NCI-H2171 treated with DMSO at 0.1 percent for 48 hours (cell line): ENCODE results near the gene SLMAP.
"Not testable (repeated sequence)": the region's sequence is repeated elsewhere in the genome, so short reads cannot be mapped to it uniquely, and the experiment has no call there.

ENCODE experiments used
- DNase-seq: peaks from one replicate; lab custom pipeline; 2025; lab: John Stamatoyannopoulos, UW

SLMAP gene

GRCh38 chr3:57832900-57833313 is 76.8 kb downstream of the SLMAP start:
- DNase-seq = no peak

DNA sequence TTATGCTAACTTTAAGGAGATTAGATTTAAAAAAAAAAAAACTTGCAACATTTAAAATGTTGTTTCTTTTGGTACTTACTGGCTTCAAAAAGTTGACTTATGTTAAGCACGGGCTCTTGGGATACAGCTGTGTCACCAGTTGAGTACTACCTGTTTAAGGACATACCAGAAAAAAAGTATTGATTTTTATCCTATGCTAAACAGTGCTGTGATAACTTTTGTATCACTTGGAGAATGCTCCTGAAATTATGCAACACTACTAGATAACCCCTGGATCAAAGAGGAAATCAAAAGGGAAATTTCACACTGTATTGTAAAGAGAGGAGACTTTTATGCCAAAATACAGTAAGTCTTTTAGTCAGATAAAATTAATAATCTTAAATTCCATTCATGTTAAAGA is 77.7 kb downstream of the SLMAP start:
- no peak for DNase-seq

DNA sequence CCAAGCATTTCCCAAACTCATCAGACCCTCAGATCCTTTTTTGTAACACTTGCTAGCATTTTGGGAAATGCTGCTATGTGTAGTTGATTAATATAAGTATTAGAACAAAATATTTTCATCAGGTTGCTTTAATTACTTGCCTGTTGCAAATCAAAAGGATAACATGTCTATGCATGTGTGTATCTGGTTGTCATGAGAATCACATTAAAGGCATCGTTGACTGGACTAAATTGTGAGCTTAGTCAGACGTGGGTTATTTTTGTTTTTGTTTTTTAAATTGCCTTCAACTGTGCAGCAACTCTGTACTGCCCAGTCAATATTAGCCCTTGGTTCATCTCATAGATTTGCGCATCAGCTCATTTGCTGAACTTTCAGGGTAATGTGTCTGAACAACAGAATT is 81.6 kb downstream of the SLMAP start:
- no peak for DNase-seq

GRCh38 chr3:57838627-57839026 is 82.5 kb downstream of the SLMAP start:
- DNase-seq = no peak

DNA sequence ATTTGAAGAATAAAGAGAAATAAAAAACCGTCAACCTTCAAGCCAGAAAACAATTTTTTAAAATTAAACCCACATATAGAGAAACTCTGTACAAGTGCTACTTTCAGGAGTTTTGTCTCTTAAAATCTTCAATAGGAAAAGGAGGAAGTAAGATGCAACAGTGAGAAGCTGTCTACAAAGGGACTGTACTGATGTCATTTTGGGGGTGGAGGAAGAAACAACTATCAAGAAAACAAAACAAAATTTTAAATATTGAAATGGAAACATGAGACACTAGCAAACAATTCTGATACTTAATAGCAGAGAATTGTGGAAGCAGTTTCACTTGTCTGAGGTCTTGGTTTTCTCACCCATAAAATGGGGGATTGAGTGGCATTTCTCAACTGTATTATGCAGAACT is 84.4 kb downstream of the SLMAP start:
- no peak for DNase-seq

DNA sequence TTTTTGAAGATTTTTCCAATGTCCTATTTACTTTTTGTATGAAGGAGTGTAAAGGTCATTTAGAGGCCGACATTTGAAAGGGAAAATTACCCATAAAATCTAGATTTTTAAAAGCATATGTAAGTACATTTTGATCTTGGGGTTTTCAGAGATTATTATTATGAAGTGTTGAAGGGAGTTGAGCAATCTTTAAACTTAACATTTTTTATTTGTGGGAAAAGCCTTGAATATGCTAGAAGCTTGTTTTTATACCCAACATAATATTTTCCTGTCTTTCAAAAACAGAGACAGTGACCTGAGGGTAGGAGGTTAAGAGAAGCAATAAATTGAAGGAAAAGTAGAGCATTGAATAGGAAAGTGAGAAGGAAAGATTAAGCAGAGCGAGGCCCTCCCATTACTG is 85.7 kb downstream of the SLMAP start:
- DNase-seq = no peak

GRCh38 chr3:57848177-57848738 is 92.1 kb downstream of the SLMAP start:
- DNase-seq = no peak

DNA sequence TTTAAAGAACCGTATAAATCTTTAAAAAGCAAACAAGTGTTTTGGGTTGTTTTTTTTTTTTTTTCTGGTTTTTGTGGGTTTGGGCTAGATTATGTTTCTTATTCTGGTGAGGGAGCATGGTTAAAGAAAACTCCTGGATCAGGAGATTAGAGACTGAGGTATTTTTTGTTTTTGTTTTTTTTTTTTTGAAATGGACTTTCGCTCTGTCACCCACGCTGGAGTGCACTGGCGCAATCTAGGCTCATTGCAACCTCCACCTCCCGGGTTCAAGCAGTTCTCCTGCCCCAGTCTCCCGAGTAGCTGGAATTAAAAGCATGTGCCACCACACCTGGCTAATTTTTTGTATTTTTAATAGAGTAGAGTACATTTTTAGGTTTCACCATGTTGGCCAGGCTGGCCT is 95.2 kb downstream of the SLMAP start:
- DNase-seq = no peak

DNA sequence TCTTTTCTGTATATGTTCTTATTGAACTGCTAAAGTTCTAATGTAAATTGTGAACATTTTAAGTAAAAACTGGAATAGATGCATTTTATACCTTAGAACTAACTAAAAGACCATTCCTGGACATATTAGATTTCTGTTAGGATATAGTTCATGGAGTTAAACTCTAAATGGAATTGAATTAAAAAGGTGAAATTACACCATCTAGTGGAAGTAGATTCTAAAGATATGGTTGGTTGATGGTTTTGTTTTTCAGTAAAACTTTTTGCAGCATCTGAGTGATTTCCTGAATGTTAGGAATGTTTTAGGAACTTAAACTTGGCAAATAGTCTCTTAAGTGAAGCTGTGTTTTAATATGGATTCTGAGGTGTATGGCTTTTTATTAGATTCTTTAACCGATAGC is 96.8 kb downstream of the SLMAP start:
- no peak for DNase-seq

GRCh38 chr3:57855281-57855680 is 99.2 kb downstream of the SLMAP start:
- DNase-seq = no peak

DNA sequence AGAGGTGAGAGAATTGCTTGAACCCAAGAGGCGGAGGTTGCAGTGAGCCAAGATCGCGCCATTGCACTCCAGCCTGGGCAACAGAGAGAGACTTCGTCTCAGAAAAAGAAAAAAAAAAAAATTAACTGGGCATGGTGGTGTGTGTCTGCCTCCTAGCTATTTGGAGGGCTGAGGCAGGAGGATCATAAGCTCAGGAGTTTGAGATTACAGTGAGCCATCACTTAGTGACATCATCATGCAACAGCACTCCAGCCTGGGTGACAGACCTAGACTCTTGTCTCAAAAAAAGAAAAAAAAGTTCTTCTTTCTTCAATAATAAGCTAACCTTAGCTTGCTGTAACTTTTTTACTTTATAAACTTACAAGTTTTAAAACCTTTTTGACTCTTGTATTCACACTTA is 99.8 kb downstream of the SLMAP start:
- DNase-seq = no peak

- no peak for DNase-seq
Measured at GRCh38 chr3:57856675-57857074, 100.6 kb downstream of the SLMAP start.

DNA sequence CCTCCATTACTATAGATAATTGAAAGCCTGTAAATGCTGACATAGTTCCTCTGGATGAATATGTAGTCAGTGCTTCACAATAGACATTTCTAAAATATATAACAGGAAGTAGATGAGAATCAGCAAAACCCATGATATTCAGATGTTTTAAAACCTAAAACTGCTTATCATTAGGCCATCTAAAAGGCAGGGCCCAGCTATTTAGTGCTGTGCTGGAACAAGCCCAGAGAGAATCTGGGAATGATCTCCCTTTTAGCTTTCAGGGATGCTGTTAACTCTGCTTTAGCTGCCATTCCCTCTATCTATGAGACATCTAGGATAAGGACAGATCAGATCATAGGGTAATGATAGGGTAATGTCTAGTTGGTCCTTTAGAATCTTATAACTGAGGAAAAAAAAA is 106.8 kb downstream of the SLMAP start:
- no peak for DNase-seq

GRCh38 chr3:57863380-57863779 is 107.3 kb downstream of the SLMAP start:
- DNase-seq = no peak

DNA sequence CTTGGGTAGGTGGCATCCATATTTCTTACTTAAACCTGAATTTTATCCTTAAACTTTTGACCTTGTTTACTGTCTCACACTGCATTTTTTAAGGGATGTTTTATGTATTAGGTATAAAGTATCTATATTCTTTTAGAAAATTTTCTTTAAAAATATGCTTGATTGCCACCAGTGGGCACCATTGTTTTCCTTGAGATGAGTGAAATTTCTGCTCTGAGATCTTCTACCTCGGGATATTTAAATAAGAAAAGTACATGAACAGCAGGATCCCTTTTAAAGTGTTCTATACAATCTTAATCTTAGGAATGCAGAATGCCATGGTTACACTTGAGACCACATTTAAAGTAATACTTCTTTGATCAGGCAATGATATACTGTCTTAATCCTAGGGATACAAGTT is 108.7 kb downstream of the SLMAP start:
- DNase-seq = no peak

DNA sequence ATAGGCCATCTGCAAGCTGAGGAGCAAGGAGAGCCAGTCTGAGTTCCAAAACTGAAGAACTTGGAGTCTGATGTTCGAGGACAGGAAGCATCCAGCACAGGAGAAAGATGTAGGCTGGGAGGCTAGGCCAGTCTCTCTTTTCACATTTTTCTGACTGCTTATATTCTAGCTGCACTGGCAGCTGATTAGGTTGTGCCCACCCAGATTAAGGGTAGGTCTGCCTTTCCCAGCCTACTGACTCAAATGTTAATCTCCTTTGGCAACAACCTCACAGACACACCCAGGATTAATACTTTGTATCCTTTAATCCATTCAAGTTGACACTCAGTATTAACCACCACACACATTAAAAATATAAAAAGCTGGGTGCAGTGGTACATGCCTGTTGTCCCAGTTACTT is 113.0 kb downstream of the SLMAP start:
- not testable (repeated sequence) for DNase-seq

- no peak for DNase-seq
Measured at GRCh38 chr3:57872606-57873005, 116.5 kb downstream of the SLMAP start.

DNA sequence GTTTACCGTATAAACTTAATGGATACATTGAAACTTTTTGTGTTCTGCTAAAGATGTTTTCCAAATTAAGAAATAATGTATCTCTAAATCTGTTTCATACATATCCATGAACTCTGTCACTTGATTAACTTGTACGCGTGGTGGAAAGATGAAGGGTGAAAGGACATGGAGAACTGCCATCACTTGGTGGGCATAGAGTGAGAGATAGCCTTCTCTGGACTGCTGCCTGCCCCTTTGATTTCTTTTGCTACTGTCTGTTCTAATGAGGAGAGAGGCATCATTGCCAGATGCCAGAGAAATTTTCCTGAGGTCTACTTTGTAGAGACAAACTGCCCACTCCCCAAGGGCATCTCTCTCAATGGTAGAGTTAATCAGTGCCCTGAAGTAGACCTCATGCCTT is 120.5 kb downstream of the SLMAP start:
- DNase-seq = no peak

- no peak for DNase-seq
Measured at GRCh38 chr3:57877116-57877515, 121.0 kb downstream of the SLMAP start.

DNA sequence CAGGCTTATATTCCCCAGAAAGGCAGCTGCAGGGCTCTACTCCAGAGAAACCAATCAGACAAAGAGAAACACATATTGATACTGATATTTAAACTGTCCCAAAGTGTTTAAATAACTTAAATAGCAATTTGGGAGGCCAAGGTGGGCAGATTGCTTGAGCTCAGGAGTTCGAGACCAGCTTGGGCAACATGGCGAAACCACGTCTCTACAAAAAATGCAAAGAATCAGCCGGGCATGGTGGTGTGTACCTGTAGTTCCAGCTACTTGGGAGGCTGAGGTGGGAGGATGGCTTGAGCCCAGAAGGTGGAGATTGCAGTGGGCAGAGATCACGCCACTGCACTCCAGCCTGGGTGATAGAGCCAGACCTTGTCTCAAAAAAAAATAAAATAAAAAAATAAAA is 128.3 kb downstream of the SLMAP start:
- not testable (repeated sequence) for DNase-seq

DNA sequence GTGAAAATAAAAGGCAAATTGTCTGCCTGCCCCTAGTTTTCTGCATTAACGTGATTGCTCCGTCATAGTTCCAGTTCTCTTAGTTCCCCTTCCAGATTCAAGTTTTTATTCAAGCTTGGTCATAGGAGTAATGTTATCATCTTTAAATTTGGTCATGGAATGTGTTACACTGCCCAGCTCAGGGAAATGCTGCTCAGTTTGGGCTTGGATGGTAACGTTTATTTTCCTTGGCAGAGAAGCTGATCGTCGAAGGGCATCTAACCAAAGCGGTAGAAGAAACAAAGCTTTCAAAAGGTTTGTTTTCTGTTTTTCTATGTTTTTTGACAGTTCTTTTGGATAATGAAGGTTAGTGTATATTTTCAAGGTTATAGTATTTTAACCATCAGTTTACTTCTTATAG is 133.7 kb downstream of the SLMAP start:
- DNase-seq = no peak

DNA sequence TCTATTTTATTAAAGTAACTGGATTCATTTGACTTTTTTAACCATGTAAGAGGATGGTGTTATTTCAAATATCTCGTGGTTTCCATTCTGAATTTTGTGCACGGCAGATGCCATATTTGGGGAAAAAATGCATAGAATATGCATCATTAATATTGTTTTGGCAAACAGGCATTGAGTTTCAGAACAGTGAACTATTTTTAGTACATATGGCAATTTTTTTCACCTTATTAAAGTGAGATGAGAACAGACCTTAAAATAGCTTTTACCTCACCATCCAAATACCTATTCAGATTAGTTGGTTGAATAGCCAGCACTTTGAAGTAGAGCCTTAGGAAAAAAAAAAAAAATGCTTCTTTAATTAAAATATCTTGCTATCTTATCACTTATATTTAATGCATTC is 134.8 kb downstream of the SLMAP start:
- no peak for DNase-seq

GRCh38 chr3:57892423-57892822 is 136.3 kb downstream of the SLMAP start:
- DNase-seq = no peak

DNA sequence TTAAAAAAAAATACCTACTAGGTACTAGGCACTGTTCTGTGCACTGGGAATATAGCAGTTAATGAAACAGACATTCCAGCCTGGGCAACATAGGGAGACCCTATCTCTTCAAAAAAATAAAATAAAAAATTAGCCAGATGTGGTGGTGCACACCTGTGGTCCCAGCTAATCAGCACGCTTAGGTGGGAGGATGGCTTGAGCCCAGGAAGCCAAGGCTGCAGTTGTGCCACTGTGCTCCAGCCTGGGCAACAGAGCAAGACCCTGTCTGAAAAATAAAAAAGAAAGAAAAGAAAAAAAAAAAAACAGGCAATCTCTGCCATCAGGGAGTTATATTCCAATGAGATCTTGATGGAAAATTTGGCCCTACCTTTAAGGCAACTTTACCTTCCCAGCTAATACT is 137.0 kb downstream of the SLMAP start:
- no peak for DNase-seq

GRCh38 chr3:57893668-57894067 is 137.6 kb downstream of the SLMAP start:
- no peak for DNase-seq
